Smooth muscle cell (in vitro differentiated cells): Measurements from ENCODE around the gene CYTH3. TPM values are rescaled to one million over a fixed set of nuclear protein-coding genes. Genes with fewer than 3 reads are reported as not detected.

Source experiments
- DNase-seq: peaks from one replicate; lab custom pipeline; 2025; ENCODE audit not compliant: unreplicated experiment; lab: John Stamatoyannopoulos, UW
- H2AFZ ChIP-seq: fragments of 200-600 bp; sonication (generic); 2 replicates; pipeline ENCODE4 v1.6.0; 2016; ENCODE audit warnings: antibody characterized with exemption, low read depth, mild to moderate bottlenecking
- H3F3A ChIP-seq: fragments of 200-600 bp; sonication (generic); 2 replicates; pipeline ENCODE4 v1.6.0; 2017; ENCODE audit warnings: antibody characterized with exemption, low read depth
- H3K27ac ChIP-seq: fragments of 200-600 bp; sonication (generic); 2 replicates; pipeline ENCODE4 v1.5.1; 2016; ENCODE audit warnings: low read depth, mild to moderate bottlenecking
- H3K27me3 ChIP-seq: fragments of 200-600 bp; sonication (generic); 2 replicates; pipeline ENCODE4 v1.6.1; 2016; ENCODE audit warnings: low read depth, mild to moderate bottlenecking
- H3K36me3 ChIP-seq: fragments of 200-600 bp; sonication (generic); 2 replicates; pipeline ENCODE4 v1.5.1; 2016; ENCODE audit warnings: low read depth
- H3K4me1 ChIP-seq: fragments of 200-600 bp; sonication (generic); 2 replicates; pipeline ENCODE4 v1.5.1; 2016; ENCODE audit warnings: low read depth
- H3K4me2 ChIP-seq: fragments of 200-600 bp; sonication (generic); 2 replicates; pipeline ENCODE4 v1.6.0; 2016; ENCODE audit warnings: mild to moderate bottlenecking
- H3K4me3 ChIP-seq: fragments of 200-600 bp; sonication (generic); 2 replicates; pipeline ENCODE4 v1.5.1; 2016; ENCODE audit warnings: mild to moderate bottlenecking
- H3K79me2 ChIP-seq: fragments of 200-600 bp; sonication (generic); 2 replicates; pipeline ENCODE4 v1.6.0; 2016; ENCODE audit warnings: low read depth, mild to moderate bottlenecking
- H3K9ac ChIP-seq: fragments of 200-600 bp; sonication (generic); 2 replicates; pipeline ENCODE4 v1.6.0; 2016; ENCODE audit warnings: low read depth
- H3K9me3 ChIP-seq: fragments of 200-600 bp; sonication (generic); replicated peaks from 2 replicates; pipeline ENCODE4 v1.5.1; 2016; ENCODE audit warnings: low read depth
- H4K20me1 ChIP-seq: fragments of 200-600 bp; sonication (generic); 2 replicates; pipeline ENCODE4 v1.6.0; 2016; ENCODE audit warnings: low read depth
- CTCF ChIP-seq: fragments of 200-600 bp; sonication (generic); IDR thresholded peaks from 2 replicates; pipeline ENCODE4 v1.5.1; 2017; ENCODE audit warnings: borderline replicate concordance, mild to moderate bottlenecking, antibody characterized with exemption; ENCODE audit not compliant: insufficient read depth, poor library complexity, severe bottlenecking
- WGBS: methylation state at CpG from one replicate; pipeline ENCODE4 v1.1.7; 2016; ENCODE audit warnings: low lambda C conversion rate; 5-methylcytosine and 5-hydroxymethylcytosine counted together
- polyA plus RNA-seq: library from polyadenylated mRNA; unstranded; fragments of >200 nt; fragmentation: Nextera tagmentation; extraction: Ambion mirVana; gene quantifications from 2 replicates; pipeline ENCODE4 v1.2.1, GENCODE V29; 2016
- total RNA-seq: library from RNA; depleted of rRNA; stranded (reverse); fragments of >200 nt; gene quantifications from 2 replicates; pipeline ENCODE4 v1.2.3, GENCODE V29; 2014

The CYTH3 gene
- total and polyA plus RNA-seq, 2 experiments from 2014 or later, result 7.6 to 11.4 TPM

- H3K36me3 ChIP-seq, result no peaks in the 10 kb centered on the region
- no peak for DNase-seq
- H3K9ac ChIP-seq, result no peak overlapping the region
- H3K4me2 ChIP-seq, result no peak overlapping the region
- no peak overlapping the region for H2AFZ ChIP-seq
- H3K27ac ChIP-seq, result no peak overlapping the region
- WGBS, result 91% methylated on average over 22 of the region's 22 CpGs
- no peaks in the 10 kb centered on the region for H4K20me1 ChIP-seq
- H3K4me3 ChIP-seq, result no peak overlapping the region
- no peaks in the 10 kb centered on the region for H3K9me3 ChIP-seq
- H3K4me1 ChIP-seq, result no peaks in the 10 kb centered on the region
- H3K27me3 ChIP-seq, result no peaks in the 10 kb centered on the region
- TF ChIP-seq CTCF, result no peak
- H3K79me2 ChIP-seq, result no peaks in the 10 kb centered on the region
- H3F3A ChIP-seq, result no peaks in the 10 kb centered on the region
Measured at GRCh38 chr7:6167587-6168476, 104.6 kb downstream of the CYTH3 start.

GRCh38 chr7:6167004-6167551, 105.3 kb downstream of the CYTH3 start:
- Histone ChIP-seq H3K27ac (no peak overlapping the region), H3K9me3 (no peaks in the 10 kb centered on the region), H3K36me3 (no peaks in the 10 kb centered on the region), H2AFZ (no peak overlapping the region), H3K79me2 (no peaks in the 10 kb centered on the region), H3K4me3 (no peak overlapping the region), H3K4me2 (no peak overlapping the region), H3K9ac (no peak overlapping the region), H3K4me1 (no peaks in the 10 kb centered on the region), H3K27me3 (no peaks in the 10 kb centered on the region), H4K20me1 (no peaks in the 10 kb centered on the region), H3F3A (no peaks in the 10 kb centered on the region)
- no peak for TF ChIP-seq CTCF
- DNase-seq, result no peak
- WGBS, result 88% methylated on average over 13 of the region's 13 CpGs

- H3K4me2 ChIP-seq, result no peak overlapping the region
- no peak overlapping the region for H3K4me3 ChIP-seq
- H3K27ac ChIP-seq, result no peak overlapping the region
- H3K36me3 ChIP-seq, result peaks cover 3% of the 10 kb centered on the region
- H2AFZ ChIP-seq, result no peak overlapping the region
- H3K9ac ChIP-seq, result no peak overlapping the region
- DNase-seq, result no peak
- no peaks in the 10 kb centered on the region for H3K4me1 ChIP-seq
- H3K9me3 ChIP-seq, result no peaks in the 10 kb centered on the region
- no peak for TF ChIP-seq CTCF
- no peaks in the 10 kb centered on the region for H3K79me2 ChIP-seq
- H3F3A ChIP-seq, result no peaks in the 10 kb centered on the region
- 92% methylated on average over 13 of the region's 13 CpGs for WGBS
- H4K20me1 ChIP-seq, result no peaks in the 10 kb centered on the region
- no peaks in the 10 kb centered on the region for H3K27me3 ChIP-seq
Measured at GRCh38 chr7:6166443-6166891, 106.0 kb downstream of the CYTH3 start.
